ENCODE results near the gene JAK3. TPM values are rescaled to one million over a fixed set of nuclear protein-coding genes. Genes with fewer than 3 reads are reported as not detected.

Gene JAK3
- polyA plus RNA-seq, 2 of the 4 experiments (the other 2 are of a cell fraction), result 0.31 to 0.89 TPM

DNA sequence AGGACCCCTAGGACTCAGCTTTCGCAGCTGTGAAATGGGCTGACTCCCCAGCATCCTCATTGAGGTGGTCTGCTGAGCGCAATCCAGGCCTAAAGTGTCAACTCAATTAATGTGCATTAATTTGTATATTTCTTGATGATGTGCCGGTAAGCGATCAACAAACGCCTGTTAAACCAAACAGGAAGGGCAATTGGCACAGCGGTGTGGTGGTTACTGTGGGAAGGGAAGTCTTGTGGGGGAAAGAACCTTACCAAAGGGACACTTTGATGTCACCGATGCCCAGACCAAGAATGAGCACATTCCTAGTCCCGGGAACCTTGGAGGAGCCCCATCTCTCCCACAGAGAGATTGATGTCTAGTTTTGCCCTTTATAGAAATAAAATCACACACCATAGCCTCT, 1.6 kb downstream of the JAK3 start:
- no peaks in the 10 kb centered on the region for H3K9me3 ChIP-seq
- no peak overlapping the region for H3K4me3 ChIP-seq
- no peak overlapping the region for H3K27ac ChIP-seq
- POLR2A ChIA-PET, result no interaction called here
- ATAC-seq (no peak), FAIRE-seq (no peak), DNase-seq (ENCODE audit: low read depth in 1 of 2, low spot score in 1 of 2) (no peak)
- CTCF ChIA-PET, result interaction anchor here (1.9 kb wide), 1 partner anchor 10 kb away, joined by 11 read pairs; no protein-coding TSS in a partner anchor
- WGBS (ENCODE audit: missing lambda C conversion rate), result 96% methylated on average over 8 of the region's 8 CpGs
- TF ChIP-seq ZSCAN20 (CRISPR knock-in tag; IDR thresholded peaks at IDR 0.05), result no peak
- TF ChIP-seq, protein P1, sequence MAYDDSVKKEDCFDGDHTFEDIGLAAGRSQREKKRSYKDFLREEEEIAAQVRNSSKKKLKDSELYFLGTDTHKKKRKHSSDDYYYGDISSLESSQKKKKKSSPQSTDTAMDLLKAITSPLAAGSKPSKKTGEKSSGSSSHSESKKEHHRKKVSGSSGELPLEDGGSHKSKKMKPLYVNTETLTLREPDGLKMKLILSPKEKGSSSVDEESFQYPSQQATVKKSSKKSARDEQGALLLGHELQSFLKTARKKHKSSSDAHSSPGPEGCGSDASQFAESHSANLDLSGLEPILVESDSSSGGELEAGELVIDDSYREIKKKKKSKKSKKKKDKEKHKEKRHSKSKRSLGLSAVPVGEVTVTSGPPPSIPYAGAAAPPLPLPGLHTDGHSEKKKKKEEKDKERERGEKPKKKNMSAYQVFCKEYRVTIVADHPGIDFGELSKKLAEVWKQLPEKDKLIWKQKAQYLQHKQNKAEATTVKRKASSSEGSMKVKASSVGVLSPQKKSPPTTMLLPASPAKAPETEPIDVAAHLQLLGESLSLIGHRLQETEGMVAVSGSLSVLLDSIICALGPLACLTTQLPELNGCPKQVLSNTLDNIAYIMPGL (CRISPR knock-in tag; IDR thresholded peaks at IDR 0.05; ENCODE audit: borderline replicate concordance), result no peak
- TF ChIP-seq HOXB5 (CRISPR knock-in tag; IDR thresholded peaks at IDR 0.05), result no peak
- TF ChIP-seq ZNF302 (CRISPR knock-in tag; IDR thresholded peaks at IDR 0.05), result no peak
- TF ChIP-seq, protein P2, sequence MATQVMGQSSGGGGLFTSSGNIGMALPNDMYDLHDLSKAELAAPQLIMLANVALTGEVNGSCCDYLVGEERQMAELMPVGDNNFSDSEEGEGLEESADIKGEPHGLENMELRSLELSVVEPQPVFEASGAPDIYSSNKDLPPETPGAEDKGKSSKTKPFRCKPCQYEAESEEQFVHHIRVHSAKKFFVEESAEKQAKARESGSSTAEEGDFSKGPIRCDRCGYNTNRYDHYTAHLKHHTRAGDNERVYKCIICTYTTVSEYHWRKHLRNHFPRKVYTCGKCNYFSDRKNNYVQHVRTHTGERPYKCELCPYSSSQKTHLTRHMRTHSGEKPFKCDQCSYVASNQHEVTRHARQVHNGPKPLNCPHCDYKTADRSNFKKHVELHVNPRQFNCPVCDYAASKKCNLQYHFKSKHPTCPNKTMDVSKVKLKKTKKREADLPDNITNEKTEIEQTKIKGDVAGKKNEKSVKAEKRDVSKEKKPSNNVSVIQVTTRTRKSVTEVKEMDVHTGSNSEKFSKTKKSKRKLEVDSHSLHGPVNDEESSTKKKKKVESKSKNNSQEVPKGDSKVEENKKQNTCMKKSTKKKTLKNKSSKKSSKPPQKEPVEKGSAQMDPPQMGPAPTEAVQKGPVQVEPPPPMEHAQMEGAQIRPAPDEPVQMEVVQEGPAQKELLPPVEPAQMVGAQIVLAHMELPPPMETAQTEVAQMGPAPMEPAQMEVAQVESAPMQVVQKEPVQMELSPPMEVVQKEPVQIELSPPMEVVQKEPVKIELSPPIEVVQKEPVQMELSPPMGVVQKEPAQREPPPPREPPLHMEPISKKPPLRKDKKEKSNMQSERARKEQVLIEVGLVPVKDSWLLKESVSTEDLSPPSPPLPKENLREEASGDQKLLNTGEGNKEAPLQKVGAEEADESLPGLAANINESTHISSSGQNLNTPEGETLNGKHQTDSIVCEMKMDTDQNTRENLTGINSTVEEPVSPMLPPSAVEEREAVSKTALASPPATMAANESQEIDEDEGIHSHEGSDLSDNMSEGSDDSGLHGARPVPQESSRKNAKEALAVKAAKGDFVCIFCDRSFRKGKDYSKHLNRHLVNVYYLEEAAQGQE (IDR thresholded peaks at IDR 0.05), result no peak
- TF ChIP-seq MYC (IDR thresholded peaks at IDR 0.05; ENCODE audit: borderline replicate concordance, low read length), result no peak
- TF ChIP-seq ZFP36 (IDR thresholded peaks at IDR 0.05; ENCODE audit: borderline replicate concordance, partially characterized antibody), result no peak
- TF ChIP-seq CBX2 (IDR thresholded peaks at IDR 0.05; ENCODE audit: borderline replicate concordance, low read depth), result no peak
- no peak for TF ChIP-seq TP53 (CRISPR knock-in tag; IDR thresholded peaks at IDR 0.05)
- TF ChIP-seq RNF2 (IDR thresholded peaks at IDR 0.05; ENCODE audit: borderline replicate concordance, low read depth), result no peak
- TF ChIP-seq POLR2AphosphoS2 (conservative IDR thresholded peaks at IDR 0.05; ENCODE audit: low read length), result no peak
- H3K4me2 ChIP-seq, result no peak overlapping the region
- H3K4me1 ChIP-seq, result peaks cover 6% of the 10 kb centered on the region

DNA sequence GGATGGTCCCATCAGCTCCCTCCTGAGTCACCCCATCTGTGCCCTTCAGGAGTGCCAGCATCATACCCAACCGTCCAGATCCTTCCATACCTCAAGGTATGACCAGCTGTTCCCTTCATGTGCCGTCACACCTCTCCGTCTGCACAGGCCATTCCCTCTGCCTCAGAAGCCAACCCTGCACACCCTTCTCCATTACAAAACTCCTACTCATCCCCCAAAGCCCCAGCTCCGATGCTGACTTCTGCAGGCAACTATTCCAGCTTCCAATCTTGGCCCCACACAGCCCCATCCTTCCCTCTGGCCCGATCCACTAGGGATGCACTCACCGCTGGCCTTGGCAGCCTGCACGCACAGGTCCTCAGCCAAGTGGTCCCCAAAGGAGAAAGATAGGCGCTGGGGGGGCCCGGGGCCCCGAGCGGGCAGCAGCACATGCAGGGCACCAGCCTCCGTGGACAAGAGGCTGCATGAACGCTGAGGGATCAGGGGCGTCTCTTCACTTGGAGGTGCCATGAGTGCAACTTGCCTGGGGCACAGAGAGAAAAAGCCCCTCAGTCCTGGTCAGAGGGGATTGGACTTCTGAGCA, 3.8 kb downstream of the JAK3 start:
- 77% methylated on average over 12 of the region's 14 CpGs for WGBS (ENCODE audit: missing lambda C conversion rate)
- no peak for FAIRE-seq
- Histone ChIP-seq H3K4me3 (no peak overlapping the region), H3K4me1 (peaks cover 6% of the 10 kb centered on the region), H3K27ac (no peak overlapping the region), H3K4me2 (no peak overlapping the region), H3K9me3 (no peaks in the 10 kb centered on the region)
- no peak for ATAC-seq
- ChIA-PET POLR2A (no interaction called here), CTCF (interaction anchor here (0.6 to 1.2 kb wide), 3 partner anchors 11 to 419 kb away, joined by 3 to 6 read pairs (median 4); no protein-coding TSS in a partner anchor)
- TF ChIP-seq JUN (IDR thresholded peaks at IDR 0.05), result no peak
- no peak for TF ChIP-seq CHD4 (IDR thresholded peaks at IDR 0.05; ENCODE audit: borderline replicate concordance)
- TF ChIP-seq, protein P2 (IDR thresholded peaks at IDR 0.05), result no peak
- no peak for TF ChIP-seq EP300 (IDR thresholded peaks at IDR 0.05)
- no peak for TF ChIP-seq POLR2AphosphoS2 (conservative IDR thresholded peaks at IDR 0.05; ENCODE audit: low read length)
- no peak for TF ChIP-seq FOSL2 (IDR thresholded peaks at IDR 0.05)
- no peak for TF ChIP-seq FOSL2 (CRISPR knock-in tag; IDR thresholded peaks at IDR 0.05)
- no peak for TF ChIP-seq HEYL (CRISPR knock-in tag; IDR thresholded peaks at IDR 0.05)
- TF ChIP-seq, protein P3, sequence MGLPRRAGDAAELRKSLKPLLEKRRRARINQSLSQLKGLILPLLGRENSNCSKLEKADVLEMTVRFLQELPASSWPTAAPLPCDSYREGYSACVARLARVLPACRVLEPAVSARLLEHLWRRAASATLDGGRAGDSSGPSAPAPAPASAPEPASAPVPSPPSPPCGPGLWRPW (IDR thresholded peaks at IDR 0.05), result no peak
- TF ChIP-seq CEBPB (IDR thresholded peaks at IDR 0.05), result no peak
- TF ChIP-seq, protein P4, sequence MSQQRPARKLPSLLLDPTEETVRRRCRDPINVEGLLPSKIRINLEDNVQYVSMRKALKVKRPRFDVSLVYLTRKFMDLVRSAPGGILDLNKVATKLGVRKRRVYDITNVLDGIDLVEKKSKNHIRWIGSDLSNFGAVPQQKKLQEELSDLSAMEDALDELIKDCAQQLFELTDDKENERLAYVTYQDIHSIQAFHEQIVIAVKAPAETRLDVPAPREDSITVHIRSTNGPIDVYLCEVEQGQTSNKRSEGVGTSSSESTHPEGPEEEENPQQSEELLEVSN (IDR thresholded peaks at IDR 0.05; ENCODE audit: borderline replicate concordance, low read depth), result no peak
- no peak for TF ChIP-seq CBX8 (IDR thresholded peaks at IDR 0.05)
- no peak for TF ChIP-seq POLR2A (IDR thresholded peaks at IDR 0.05; ENCODE audit: low read length)
- TF ChIP-seq ZFP36 (IDR thresholded peaks at IDR 0.05; ENCODE audit: borderline replicate concordance, partially characterized antibody), result no peak
- TF ChIP-seq HOXA7 (CRISPR knock-in tag; IDR thresholded peaks at IDR 0.05), result no peak
- TF ChIP-seq NR3C1 (IDR thresholded peaks at IDR 0.05), result no peak
- DNase-seq (ENCODE audit: low read depth in 1 of 2, low spot score in 1 of 2), result no peak
